NCI-H748 (cell line): ENCODE measurements around the gene CD81.

ENCODE experiments used
- DNase-seq: peaks from one replicate; lab custom pipeline; 2025; ENCODE audit not compliant: unreplicated experiment; lab: John Stamatoyannopoulos, UW

CD81 gene

GRCh38 chr11:2418693-2419360 lies 41.7 kb downstream of the CD81 start:
- DNase-seq: no peak

DNA sequence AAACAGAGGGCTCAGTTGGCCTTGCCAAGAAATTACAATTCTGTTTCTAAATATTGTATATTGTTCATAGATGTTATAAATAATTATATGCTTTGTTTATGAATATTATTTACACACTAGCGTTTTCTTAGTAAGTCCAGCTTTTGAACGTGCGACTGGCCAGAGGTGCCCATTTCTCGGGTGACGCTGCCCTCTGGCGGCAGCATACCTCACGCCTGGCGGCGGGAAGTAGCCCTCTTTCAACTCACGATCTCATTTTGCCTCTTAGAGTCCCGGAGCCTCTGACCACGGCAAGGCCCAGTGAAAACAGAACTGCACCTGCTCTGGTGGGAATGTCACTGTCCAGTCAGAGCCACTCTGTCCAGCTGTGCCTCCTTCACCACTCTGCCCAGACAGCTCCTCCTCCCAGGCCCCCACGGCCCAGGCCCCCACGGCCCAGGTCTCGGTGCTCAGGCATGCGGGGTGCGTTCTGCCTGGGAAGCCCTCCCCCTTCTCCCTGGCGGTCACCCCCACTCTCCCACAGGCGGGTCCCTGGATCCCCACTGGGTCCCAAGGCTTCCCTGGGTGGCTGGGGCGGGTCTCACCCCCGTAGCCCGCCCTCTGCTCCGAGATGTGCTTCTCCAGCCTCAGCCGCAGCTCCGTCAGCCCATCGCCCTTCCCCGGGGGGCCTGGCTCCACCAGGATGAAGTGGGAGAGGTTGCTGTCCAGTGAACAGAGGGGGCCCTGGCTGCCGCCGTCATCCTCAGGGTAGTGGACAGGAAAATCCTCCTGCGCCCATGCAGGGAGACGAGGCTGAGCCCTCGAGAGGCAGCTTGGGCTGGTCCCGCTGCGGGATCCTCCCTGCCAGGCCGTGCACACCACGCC lies 42.8 kb downstream of the CD81 start:
- peak; percentile 76 for DNase-seq

DNA sequence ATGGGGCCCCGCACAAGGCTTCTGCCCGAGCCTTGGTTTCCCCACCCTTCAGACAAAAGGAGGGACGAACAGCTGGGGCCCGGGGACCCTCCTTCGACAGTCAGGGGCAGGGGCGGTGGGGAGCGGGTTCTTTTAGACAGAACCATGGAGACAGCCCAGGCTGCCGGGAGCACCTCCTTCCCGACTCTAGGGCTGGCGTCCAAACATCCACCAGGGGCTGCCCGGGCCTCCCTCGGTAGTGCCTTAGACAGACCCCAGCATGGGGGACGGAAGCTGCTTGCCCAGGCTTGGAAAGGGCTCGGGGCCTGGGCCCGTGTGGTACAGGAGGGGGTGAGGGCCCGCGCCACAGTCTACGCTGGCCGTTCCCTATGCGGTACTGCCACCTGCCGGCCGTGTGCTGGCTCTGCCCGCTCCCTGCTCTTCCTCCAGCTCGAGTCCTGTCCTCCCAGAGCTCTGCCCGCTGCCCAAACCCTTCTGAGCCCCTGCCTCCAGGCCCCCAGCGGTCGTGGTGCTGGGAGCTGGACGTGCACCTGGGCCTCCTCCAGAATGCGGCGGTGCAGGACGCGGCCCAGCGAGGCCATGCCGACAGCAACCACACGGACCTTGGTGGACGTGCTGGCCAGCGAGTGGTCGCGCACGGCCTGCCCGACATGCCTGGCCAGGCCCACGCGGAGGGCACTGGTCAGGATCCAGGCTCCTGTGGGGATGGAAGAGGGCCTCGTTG lies 43.6 kb downstream of the CD81 start:
- peak; percentile 77 for DNase-seq

DNA sequence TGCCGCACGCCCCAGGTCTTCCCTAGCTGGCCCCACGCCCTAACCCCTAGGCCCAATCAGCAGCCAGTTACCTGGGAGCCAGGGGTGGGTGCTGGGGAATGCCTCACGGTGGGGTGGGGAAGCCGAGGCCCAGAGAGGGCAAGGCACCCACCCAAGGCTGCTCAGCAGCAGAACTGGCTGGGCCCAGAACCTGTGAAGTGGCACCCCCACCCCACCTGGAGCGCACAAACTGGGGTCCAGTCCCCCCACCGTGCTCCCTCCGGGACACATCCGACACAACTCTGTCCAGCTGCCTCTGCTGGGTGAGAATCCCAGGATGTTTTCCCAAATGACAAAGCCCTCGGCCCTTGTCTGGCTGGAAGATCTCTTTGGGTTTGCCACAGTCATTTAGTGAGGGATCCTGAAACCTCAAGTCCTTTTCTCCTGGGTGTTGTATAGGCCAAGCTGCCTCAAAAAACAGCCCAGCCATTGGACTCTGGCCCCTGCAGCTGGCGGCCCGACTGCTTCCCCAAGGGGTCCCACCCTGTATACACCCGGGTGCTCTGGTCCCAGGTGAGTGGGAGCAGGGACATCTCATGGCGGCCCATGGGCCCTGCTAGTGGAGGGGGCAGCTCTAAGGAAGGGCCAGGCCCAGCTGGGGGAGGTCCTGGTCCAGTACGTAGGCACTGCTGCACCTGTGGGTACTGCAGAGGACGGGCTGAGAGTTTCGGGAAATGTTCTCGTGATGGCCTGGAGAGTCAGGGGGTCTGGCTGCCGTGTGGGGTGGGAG lies 44.3 kb downstream of the CD81 start:
- DNase-seq: no peak

DNA sequence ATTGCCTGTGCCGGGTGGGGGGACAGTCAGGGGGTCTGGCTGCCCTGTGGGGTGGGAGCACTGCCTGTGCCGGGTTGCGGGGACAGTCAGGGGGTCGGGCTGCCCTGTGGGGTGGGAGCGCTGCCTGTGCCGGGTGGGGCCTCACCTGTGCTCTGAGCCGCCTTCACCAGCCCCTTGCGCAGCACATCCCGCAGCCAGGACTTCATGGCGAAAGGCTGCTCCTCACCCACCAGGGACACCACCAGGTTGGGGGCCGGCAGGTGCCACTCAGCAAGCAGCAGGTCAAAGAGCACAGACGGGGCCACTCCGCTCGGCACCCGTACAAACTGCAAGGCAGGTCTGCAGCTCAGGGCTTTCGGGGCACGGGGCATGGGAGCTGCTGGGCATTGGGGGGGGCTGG lies 44.9 kb downstream of the CD81 start:
- DNase-seq: no peak

GRCh38 chr11:2422461-2423156 lies 45.5 kb downstream of the CD81 start:
- DNase-seq: no peak

GRCh38 chr11:2423157-2424025 lies 46.3 kb downstream of the CD81 start:
- DNase-seq: no peak

DNA sequence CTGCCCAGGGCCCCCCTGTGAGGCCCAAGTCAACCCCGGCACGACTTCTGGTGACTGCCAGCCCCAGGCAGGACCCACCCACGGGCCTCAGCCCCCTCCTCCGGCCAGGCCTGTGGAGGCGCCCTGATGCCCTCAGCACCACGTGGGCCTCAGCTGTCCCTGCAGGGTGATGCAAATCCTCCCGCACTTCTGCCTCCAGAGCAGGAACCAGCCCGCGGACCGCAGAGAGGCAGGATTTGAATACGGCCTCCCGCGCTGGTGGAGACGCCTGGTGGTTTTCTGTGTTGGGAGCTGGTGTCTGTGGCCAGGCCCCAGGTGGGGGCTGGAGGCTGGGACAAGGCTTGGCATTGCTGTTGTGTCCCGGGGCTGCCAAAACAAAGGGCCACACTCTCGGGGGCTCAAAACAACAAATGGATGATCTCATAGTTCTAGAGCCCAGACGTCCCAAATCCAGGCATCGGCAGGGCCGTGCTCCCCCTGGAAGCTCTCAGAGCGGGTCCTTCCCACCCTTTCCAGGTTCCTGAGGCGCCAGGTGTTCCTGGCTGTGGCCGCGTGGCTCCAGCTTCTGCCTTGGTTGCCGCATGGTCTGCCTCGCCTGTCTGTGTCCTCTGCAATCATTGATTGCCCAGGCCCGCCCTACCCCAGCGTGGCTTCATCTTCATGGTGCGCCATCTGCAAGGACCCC lies 47.8 kb downstream of the CD81 start:
- no peak for DNase-seq

- no peak for DNase-seq
These were observed 48.4 kb downstream of the CD81 start for GRCh38 chr11:2425506-2425905.

GRCh38 chr11:2426221-2426620 lies 49.1 kb downstream of the CD81 start:
- DNase-seq: no peak

DNA sequence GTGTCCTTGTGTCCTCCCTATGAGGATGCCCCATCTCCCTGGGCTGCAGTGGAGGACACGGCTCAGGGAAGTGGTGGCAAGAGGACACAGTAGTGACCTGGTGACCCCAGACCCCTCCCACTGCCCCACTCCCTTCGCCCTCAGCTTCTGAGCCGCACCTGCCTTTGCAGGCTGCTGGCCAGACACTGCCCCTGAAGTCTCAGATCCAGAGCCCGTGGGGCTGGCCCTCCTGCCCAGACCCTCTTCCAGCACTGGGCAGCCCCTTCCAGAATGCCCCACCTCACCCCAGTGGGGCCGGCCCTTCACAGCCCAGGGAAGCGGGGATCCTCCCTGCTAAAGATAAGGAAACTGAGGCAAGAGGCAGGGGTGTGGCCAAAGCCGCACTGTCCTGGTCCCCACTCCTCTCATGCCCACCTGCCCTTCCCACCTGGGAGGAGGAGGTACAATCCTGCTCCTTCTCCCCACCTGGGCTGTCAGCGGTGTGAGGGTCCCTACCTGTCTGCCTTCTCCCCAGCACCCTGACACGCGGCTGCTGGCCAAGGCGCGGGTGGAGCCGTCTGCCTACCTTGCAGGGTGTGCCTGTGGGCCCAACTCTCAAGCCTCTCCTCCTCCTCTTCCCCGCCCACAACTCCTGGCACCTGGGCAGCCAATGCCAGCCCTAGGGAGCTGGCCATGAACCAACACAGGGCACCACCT lies 49.9 kb downstream of the CD81 start:
- no peak for DNase-seq

DNA sequence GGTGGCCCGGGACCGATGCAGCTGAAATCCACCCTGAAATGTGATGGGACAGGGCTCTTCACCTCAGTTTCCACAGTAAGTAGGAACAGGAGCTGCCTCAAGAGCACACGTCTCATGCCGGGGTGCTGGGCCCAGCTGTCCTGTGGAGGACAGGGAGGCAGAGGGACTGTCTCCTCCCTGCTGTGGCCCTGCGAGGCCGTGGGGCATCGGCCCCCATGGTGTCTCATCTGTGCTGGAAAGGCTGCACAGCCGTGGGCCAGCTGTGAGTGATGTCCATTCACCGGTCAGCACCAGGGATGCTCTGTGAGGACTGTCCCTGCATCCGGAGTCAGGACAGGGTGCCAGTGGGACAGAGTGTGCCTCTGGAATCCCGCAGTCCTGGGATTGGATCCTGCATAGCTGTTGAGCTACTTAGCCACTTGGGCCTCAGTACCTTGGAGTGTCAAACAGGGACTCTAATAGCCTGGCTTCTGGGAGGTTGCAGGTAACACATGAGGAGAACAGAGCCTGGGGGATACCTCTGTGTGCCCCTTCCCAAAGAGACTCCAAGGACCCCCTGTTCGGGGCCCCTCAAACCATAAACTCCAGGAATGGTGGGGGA lies 50.7 kb downstream of the CD81 start:
- no peak for DNase-seq

DNA sequence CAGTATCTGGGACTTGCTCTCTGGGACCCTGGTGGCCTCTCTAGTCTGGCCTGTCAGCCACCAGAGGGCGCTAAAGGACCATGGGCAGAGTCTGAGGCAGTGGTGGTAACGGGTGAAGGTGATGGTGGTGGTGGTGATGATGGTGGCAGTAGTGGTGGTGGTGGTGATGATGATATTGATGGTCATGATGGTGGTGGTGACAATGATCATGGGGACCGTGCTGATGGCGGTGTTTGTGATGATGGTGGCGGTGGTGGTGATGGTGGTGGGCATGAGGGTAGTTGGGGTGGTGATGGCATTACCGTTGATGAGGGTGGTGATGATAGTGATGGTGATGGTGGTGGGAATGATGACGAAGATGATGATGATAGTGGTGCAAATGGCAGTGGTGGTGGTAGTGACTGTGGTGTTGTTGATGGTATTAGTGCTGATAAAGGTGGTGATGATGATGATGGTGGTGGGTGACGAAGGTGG lies 51.2 kb downstream of the CD81 start:
- peak; percentile 67 for DNase-seq

DNA sequence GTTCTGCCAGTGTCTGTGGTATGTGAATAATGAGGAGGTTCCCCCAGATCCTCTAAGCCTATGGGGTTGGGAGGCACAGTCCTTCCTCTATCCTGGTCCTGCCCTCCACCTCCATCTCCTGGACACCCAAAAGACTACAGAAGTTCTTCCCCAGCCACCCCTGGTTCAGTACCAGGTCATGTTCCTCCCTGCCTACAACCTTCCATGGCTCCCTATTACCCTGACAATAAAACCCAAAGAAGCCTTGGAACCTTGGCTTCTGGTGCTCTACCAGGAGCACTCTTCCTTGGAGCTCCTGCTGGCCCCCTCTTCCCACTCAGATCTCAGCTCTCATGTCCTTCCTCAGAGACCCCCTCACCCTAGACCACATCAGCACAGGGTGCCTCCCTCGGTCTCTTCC lies 54.3 kb downstream of the CD81 start:
- DNase-seq: no peak

- DNase-seq: no peak
These were observed 55.1 kb downstream of the CD81 start for GRCh38 chr11:2432171-2432621.

DNA sequence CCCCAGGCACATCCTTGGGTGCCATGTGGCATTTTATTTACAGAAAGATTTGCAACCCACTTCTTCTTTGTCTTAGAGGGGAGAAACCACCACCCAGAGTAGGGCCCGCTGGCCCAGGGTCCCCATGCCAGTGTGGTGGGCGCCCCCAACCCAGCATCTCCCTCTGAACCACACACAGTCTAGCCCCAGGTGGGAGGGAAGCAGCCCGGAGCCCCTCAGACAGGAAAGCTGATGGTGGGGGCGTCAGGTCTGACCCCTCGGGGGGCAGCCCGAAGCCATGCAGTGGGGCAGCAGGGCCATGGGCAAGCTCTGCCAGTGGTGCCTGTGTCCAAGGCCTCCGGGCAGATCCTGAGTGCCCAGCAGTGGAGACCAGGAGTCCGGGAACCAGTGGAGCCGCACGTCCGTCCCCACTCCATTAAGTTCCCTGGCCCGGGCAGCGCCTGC lies 55.5 kb downstream of the CD81 start:
- no peak for DNase-seq

DNA sequence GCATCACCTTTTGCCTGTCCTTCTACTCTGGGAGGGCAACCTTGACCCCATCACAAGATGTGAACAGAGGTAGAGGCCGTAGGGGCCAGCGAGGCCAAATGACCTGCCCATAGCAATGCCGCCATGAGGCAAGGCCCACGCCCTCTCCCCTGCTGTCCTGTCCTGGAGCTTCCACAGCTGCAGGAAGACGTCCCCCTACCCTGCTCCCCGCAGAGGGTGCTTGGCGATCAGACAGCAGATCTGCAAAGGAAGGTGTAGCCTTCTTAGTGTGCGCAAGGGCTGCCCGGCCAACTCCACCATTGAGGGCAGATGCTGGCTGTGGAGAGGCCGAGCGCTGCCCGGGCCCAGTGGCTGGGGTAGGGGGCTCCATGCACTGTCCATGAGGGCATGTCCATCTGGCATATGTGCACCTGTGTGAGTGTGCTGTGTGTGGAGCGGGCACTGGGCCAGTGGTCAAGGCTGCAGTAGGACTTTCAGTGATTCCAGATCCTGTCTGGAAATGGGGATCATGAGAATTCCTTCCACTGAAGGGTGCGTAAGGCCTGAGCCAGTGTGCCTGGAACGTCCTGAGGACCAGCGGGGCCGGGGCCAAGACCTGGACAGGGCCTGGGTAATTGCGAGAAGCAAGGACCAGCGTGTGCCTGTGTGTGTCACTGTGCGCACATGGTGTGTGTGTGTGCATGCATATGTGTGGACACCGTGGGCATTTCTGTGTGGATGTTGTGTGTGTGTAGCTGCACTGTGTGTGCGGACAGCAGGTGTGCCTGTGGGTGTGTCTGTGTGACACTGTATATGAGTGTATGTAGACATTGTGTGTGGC lies 56.2 kb downstream of the CD81 start:
- no peak for DNase-seq
